DOHH2 (cell line): Measurements from ENCODE around the gene EFCAB12.

Experiments used
- CTCF ChIP-seq: fragments of 200-600 bp; sonication (generic); IDR thresholded peaks from one replicate; pipeline ENCODE4 v1.5.1; 2014; ENCODE audit warnings: antibody characterized with exemption, mild to moderate bottlenecking, low read depth, low read length; ENCODE audit not compliant: poor library complexity, severe bottlenecking
- EZH2phosphoT487 ChIP-seq: fragments of 200-600 bp; sonication (generic); IDR thresholded peaks from 2 replicates; pipeline ENCODE4 v1.6.1; 2017; ENCODE audit warnings: borderline replicate concordance, mild to moderate bottlenecking, antibody characterized with exemption, low read length, moderate library complexity, mixed read lengths

GRCh38 chr3:129439817-129440617 lies 11.6 kb upstream of the EFCAB12 start, which contains the start of the genes IFT122 and MBD4:
- TF ChIP-seq CTCF: no peak
- TF ChIP-seq EZH2phosphoT487: no peak
